ENCODE measurements around the gene CLIP3.
"Not testable (repeated sequence)": the region's sequence is repeated elsewhere in the genome, so short reads cannot be mapped to it uniquely, and the experiment has no call there.

Gene CLIP3

DNA sequence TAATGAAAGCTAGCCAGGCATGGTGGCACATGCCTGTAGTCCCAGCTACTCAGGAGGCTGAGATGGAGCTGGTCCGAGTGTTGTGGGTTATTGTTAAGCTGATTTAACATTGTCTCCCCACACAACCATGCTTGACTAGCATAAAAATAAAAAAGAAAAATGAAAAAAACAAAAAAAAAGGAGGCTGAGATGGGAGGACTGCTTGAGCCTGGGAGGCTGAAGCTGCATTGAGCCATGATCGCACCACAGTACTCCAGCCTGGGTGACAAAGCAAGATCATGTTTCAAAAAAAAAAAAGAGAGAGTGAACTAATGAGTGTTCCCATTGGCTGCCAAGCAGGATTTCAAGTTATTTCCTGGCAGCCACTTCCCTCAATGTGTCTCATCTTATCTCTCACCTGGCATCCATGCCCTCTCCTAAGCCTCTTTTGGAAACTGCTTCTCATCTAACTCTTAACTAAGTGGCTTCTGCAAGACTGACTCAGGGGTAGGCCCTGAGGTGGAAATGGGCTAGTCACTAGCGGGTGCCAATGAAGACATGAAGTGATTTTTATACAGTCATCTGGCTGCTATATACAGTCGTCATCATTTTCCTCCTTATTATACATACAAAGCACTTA lies 16.5 kb upstream of the CLIP3 start:
- DNase-seq (ENCODE audit: low read depth, low spot score), result no peak

DNA sequence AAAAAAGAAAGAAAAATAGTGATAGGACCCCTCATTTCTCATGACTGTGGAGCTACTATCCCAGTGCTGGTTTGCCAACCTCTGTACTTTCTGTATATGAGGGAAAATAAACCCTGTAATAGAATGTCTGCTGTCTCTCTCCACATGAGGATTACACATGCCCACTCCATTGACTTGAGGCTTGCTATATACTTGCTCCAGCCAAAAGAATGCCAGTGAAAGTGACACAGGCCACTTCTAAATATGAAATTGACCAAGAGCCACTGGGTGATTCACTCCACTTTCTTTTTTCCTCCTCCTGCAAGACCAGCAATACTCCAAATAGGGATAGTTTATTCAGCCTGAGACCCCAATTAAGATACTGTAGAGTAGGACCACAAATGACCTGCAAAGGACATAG lies 15.2 kb upstream of the CLIP3 start:
- no peak for DNase-seq (ENCODE audit: low read depth, low spot score)

DNA sequence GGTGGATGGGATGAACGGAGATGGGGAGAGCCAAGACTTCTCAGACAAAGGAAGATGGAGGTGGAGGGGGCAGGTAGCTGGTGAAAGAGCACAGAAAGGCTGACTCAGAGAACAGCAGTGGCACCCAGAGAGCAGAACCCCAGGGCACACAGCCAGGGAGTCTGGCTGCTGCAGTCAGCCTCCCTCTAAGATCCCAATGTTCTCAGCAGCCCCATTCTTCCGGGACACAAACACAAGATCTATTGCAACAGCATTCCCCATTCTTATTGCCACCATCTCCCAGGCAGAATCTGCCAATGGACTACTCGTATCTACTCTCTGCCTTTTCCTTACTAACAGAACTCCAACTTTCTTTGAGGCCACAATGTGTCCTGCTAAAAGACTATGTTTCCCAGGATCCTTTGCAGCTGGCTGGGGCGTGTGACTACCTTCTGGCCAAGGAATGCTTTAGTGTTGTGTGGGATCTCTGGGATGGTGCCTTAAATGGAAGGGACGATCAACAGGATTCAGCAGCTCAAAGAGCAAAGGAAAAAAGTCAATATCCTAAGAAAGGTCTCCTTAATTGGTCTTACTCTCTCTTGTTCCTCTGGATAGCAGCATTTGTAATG lies 13.9 kb upstream of the CLIP3 start:
- no peak for DNase-seq (ENCODE audit: low read depth, low spot score)

DNA sequence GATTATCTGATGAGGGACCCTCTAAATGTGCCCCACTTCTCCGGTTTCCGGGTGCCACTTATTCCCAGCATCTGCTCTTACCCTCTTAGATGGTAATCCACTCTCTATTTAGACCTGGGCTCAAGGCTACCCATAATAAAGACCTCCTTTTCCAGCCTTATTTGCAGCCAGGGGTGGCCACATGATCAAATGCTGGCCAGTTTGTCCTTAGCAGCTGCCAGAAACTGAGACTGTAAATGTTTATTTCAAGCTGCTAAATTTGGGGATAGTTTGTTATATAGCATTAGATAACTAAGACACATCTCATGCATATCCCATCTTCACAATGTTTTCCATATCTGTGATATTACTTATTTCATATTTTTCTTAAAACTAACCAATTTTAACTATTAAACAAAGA lies 11.3 kb upstream of the CLIP3 start:
- no peak for DNase-seq (ENCODE audit: low read depth, low spot score)

DNA sequence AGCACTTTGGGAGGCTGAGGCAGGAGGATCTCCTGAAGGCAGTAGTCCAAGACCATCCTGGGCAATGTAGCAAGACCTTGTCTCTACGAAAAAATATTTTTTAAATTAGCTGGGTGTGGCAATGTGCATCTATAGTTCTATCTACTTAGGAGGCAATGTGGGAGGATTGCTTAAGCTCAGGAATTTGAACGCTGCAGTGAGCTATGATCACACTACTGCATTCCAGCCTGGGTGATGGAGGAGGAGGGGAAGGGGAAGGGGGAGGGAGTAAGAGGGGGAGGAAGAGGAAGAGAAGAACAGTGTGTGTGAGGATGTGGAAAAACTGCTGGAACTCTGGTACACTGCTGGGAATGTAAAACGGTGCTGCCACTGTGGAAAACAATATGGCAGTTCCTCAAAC lies 9.2 kb upstream of the CLIP3 start:
- no peak for DNase-seq (ENCODE audit: low read depth, low spot score)

DNA sequence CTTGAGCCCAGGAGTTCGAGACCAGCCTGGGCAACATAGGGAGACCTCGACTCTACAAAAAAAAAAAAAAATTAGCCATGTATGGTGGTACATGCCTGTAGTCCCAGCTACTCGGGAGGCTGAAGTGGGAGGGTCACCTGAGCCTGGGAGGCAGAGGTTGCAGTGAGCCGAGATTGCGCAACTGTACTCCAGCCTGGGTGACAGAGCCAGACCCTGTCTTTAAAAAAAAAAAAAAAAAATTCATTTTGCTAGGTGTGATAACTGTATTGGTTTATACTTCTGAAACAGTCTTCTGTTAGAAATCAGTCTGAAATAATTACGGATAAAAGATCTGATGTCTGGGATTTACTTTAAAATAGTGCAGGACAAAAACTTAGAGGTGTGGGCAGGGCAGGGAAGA lies 8.4 kb upstream of the CLIP3 start:
- DNase-seq (ENCODE audit: low read depth, low spot score), result not testable (repeated sequence)

DNA sequence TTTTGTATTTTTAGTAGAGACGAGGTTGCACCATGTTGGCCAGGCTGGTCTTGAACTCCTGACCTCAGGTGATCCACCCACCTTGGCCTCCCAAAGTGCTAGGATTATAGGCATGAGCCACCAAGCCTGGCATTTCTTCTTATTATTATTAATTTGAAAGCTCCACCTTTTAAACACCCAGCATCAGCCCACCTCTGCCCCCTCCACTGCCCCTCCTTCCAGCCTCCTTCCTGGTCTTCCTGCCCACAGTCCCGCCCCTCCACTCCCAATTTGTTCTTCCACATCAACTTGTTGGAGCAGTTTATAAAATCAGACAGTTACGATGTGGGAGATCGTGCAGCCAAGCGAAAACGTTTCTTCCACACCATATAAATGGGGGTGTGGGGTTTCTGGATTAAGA lies 7.8 kb upstream of the CLIP3 start:
- DNase-seq (ENCODE audit: low read depth, low spot score), result no peak

DNA sequence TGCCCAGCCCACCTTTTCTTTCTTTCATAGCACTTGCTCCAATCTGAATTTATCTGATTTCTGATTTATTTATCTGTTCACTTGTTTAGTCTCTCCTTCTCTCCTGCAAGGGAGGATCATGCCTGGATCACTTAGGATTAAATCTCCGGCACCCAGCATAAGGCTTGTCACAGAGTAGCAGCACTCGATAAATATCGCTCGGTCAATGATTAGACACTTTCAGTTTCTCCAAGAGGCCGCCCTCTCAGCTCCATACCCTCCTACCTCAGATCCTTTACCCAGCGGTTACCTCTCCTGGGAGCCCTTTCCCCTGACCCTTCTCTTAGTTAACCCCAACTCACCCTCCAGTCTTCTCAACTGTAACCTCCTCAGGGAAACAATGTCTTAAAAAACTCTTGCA lies 1.4 kb downstream of the CLIP3 start:
- no peak for DNase-seq (ENCODE audit: low read depth, low spot score)

DNA sequence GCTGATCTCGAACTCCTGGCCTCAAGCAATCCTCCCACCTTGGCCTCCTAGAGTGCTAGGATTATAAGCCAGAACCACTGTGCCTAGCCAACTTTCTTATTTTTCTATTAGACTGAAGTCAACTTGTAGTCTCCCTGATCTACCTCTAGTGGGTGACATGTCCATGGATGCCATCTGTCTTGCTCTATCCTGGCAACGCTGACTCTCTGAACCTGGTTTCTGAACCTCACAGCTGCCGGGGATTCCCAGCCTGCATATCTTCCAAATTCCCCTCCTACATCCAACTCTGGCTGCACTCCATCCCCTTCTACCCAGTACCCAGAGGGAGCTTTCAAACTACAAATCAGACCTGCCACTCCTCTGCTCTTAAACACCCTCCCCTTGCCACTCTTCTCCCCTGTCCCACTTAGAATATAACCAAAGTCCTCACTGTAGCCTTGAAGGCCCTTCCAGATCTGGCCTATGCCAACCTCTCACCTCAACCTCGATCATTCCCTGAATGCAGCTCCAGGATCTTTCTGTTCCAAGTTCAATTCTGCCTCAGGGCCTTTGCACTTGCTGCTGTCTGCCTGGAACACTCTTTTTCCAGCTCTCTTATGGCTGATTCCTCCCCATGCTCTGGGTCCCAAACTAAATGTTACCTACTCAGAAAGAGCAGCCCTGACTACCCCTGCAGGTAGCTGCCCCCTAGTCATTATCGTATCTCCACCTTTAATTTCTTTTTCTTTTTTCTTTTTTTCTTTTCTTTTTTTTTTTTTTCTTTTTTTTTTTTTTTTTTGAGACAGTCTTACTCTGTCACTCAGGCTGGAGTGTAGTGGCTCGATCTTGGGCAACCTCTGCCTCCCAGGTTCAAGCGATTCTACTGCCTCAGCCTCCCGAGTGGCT lies 2.2 kb downstream of the CLIP3 start:
- no peak for DNase-seq (ENCODE audit: low read depth, low spot score)

DNA sequence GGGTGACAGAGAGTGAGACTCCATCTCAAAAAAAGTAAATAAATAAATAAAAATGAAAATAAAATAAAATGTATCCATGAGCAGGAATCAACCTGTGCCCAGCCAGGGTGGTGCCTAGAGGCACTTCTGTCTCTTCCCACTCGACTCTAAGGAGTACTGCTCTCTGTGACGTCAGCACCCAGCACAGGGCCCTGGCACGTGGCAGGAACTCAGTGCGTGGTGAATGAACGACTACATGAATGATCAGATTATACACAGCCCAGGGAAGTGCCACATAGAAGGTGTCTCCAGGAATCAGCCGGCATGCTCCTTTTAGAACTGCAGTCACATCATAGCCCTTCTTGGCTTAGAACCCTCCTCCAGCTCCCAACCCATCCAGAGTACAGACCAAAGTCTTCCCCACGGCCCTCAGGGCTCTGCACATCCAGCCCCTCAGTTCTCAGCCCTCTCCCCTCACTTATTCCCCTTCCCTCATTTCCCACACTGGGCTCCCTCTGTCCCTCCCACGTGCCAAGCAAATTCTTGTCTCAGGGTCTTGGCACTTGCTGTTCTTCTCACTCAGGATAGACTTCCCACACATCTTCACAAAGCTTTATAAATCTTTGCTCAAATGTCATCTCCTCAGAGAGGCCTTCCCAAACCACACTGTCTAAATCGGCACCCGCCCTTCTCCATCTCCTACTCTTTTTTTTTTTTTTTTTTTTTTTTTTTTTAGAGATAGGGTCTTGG lies 4.2 kb downstream of the CLIP3 start:
- DNase-seq (ENCODE audit: low read depth, low spot score), result no peak

DNA sequence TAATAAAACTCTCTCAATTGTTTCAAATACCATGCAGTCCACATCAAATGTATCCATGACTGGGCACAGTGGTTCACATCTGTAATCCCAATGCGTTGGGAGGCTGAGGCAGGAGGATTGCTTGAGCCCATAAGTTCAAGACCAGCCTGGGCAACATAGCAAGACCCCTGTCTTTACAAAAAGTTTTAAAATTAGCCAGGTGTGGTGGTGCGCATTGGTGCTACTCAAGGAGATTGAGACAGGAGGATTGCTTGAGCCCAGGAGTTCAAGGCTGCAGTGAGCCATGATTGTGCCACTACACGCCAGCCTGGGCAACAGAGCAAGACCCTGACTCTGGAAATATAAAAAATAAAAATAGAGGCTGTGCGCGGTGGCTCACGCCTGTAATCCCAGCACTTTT lies 5.0 kb downstream of the CLIP3 start:
- DNase-seq (ENCODE audit: low read depth, low spot score), result no peak

DNA sequence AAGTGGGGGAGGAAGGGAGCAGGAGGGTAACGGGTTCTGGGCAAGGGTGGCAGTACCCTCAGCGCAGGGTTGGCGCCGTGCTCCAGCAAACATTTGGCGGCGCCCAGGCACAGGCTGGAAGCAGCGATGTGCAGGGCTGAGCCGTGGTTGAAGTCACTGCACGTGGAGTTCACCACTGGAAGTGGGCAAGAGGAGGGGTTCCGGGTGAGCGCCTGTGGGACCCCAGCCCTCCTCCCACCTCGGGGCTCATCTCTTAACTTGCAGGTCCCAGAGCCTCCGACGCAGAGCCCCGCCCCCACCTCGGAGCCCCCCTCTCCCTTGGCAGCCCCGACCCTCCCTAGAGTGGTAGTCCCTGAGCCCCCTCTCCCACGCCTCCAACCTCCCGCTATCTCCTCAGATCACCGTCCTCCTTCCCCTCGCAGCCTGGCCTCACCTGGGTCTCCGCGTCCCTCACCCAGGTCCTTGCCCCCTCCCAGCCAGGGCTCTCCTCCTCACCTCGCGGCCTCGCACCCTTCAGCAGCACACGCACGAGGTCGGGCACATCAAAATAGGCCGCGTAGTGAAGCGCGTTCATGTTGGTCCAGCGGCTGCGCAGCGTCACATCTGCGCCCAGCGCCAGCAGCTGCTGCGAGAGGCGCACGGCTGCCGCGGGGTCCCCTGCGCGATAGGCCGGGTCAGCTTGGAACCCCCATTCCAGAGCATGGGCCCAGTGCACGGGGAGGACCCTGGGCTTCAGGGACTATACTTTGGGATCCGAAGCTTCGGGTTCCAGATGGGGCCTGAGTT lies 6.4 kb downstream of the CLIP3 start:
- no peak for DNase-seq (ENCODE audit: low read depth, low spot score)

DNA sequence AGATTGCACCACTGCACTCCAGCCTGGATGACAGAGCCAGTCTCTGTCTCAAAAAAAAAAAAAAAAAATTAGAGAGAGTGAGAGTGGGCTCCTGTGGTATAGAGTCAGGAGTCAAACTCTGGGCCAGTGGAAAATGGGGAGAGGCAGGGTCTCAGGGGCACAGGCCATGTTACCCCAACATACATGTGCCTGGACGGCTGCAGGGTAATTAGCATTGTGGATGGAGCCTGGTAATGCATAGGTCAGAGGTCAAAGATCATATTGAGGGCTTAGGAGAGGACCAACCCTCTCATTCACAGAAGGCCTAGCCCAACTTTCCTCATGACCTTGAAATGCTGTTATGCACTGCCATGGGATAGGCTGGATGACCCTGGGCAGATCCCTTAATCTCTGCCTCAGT lies 7.1 kb downstream of the CLIP3 start:
- no peak for DNase-seq (ENCODE audit: low read depth, low spot score)

DNA sequence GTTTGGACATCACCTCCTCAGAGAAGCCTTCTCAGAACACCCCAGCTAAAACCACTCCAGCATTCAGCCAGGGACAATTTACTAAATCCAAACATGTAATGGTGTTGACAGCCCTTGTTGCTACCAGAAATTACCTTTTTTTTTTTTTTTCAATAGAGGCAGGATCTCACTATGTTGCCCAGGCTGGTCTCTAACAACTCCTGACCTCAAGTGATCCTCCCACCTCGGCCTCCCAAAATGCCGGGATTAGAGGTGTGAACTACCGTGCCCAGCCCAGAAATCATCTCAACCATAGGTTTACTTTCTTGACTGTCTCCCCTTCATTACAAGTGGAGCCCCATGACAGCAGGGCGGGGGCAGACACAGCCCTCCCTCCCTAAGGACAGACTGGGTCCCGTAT lies 9.2 kb downstream of the CLIP3 start:
- DNase-seq (ENCODE audit: low read depth, low spot score), result no peak

DNA sequence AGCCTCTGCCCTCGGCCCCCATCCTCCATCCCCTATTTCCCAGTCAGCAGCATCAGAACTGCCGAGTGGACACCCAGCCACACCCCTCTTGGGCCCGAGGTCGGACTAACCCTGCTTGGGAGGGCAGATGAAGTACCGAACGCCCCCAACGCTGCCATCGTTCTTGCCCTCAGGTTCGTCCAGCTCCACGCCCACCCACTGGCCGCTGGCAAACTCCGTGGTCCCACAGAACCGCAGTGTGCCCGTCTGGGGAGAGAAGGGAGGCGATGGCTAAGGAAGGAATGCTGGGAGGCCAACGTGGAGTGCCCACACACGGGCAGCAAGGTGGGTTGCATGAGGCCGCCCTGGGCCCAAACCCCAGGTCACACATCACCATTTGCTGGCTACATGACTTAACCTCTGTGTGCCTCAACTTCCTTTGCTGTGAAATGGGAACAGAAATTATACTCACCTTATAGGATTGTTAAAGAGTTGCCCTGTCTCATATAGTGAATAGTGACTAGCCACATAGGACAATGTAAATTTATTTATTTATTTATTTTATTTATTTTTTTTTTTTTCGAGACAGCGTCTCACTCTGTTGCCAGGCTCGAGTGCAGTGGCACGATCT lies 13.5 kb downstream of the CLIP3 start:
- no peak for DNase-seq (ENCODE audit: low read depth, low spot score)

DNA sequence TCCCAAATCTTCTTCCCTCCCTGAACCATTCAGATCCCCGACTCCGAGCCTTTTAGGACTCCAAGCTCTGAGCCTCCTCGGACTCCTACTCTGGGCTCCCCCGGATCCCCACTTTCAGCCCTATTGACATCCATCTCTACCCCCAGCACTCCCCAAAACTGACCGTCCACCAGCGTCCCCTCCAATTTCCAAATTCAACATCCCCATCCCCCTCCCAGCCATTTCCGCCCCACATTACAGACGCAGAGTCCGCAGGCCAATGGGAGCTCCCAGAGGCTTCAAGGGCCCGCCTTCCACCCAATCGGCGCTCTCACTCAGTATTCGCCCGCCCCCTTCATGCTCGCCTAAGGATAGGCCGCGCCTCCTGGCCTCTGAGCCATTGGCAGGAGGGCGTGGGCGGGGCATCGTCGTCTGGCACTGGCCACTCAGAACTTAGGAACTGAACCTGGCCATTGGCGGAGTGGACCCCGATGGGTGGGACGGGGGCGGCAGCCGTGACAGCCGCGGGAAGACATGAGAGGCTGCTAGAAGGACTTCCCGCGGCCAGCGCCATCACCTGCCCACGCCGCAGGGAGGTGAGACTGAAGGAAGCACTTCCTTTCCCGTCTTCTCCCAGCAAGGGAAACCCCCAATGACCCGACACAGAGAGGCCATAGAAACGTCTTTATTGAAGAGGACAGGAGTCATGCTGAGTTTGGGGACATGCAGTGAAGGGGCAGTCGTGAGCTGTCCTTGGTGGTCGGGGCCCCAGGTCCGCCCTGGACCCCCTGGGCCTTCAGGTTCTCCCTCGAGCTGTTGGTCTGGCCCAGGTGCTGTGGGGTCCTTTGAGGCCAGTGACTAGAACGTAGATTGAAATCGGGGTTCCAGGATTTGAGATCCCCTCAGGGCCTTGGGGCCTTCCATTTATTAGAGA lies 18.4 kb downstream of the CLIP3 start, which contains the start of gene ALKBH6:
Gene ALKBH6, minus strand, starts transcription at position 202 of the 913 bp plus-strand sequence. CDS start 816 bp downstream, outside the sequence.
- DNase-seq (ENCODE audit: low read depth, low spot score), result peak; percentile 94

DNA sequence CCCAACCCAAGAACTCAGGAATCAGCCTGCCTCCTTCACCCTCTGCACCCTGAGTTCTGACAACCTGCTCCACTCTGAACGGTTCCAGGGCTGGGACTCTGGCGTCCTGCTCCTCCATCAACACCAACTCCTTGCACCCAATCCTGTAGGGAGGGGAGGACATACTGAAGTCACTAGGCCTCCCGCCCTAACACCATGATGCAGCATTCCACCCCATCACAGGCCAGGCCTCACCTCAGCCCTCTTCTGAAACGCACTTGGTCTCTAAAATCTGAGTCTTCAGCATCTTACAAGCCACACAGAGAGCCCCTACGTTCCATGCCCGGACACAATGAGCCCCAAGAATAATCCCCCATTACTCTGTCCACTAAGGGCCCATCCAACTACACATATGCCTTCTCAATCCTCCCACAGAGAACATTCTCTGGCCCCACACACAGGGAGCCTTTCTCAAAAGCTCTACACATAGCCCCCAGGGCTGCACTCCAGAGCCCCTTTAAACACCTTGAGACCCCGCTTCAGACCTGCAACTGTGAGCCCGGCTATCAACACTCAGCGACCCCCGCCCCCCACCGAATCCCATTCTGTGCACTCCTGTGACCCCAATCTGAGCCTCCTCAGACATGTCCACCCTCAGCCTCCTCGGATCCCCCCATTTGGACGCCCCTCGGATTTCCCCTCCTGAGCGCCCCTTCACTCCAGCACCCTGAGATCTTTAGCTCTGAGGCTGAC lies 19.2 kb downstream of the CLIP3 start:
- DNase-seq (ENCODE audit: low read depth, low spot score), result no peak

DNA sequence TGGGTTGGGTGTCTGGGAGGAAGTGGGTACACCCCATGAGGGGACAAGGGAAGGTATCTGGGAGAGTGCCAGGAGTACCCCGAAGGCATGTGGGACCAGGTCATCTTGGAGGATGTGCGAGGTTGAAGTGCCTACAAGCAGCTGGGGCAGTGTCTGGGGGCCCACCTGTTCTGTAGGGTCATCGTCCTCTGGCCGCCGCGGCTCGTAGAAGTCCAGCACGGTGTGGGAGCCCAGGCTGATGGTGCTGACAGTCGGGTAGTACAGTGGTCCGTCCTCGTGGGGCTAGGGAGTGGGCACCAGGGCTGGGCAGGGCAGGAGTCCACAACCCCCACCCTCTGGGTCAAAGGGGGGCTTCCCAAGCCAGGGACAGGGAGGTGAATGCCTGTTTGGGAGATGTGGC lies 22.3 kb downstream of the CLIP3 start:
- DNase-seq (ENCODE audit: low read depth, low spot score), result no peak

All from iPS DF 19.7 (cell line).